ENCODE measurements around the gene ZNF536.

Gene ZNF536

GRCh38 chr19:30333291-30334065 lies 38.7 kb upstream of the ZNF536 start:
- no peaks in the 10 kb centered on the region for H3K4me1 ChIP-seq (ENCODE audit: control insufficient read depth, insufficient read depth, low read length, unreplicated experiment)
- no peak overlapping the region for H2AFZ ChIP-seq (ENCODE audit: low read length, unreplicated experiment)
- H3K27me3 ChIP-seq (ENCODE audit: insufficient read depth, low read length), result no peaks in the 10 kb centered on the region
- H3K27ac ChIP-seq (ENCODE audit: low read depth, low read length), result no peak overlapping the region
- H3K79me2 ChIP-seq (ENCODE audit: control insufficient read depth, insufficient read depth, low read length, unreplicated experiment), result no peaks in the 10 kb centered on the region
- no peaks in the 10 kb centered on the region for H3K36me3 ChIP-seq (ENCODE audit: insufficient read depth, low read length)
- H3K4me3 ChIP-seq (ENCODE audit: low read depth, low read length), result no peak overlapping the region

- Histone ChIP-seq H3K36me3 (ENCODE audit: insufficient read depth, low read length) (no peaks in the 10 kb centered on the region), H3K4me3 (ENCODE audit: low read depth, low read length) (no peak overlapping the region), H2AFZ (ENCODE audit: low read length, unreplicated experiment) (no peak overlapping the region), H3K27me3 (ENCODE audit: insufficient read depth, low read length) (no peaks in the 10 kb centered on the region), H3K4me1 (ENCODE audit: control insufficient read depth, insufficient read depth, low read length, unreplicated experiment) (no peaks in the 10 kb centered on the region), H3K79me2 (ENCODE audit: control insufficient read depth, insufficient read depth, low read length, unreplicated experiment) (no peaks in the 10 kb centered on the region), H3K27ac (ENCODE audit: low read depth, low read length) (no peak overlapping the region)
Measured at GRCh38 chr19:30334841-30335240, 37.3 kb upstream of the ZNF536 start.

DNA sequence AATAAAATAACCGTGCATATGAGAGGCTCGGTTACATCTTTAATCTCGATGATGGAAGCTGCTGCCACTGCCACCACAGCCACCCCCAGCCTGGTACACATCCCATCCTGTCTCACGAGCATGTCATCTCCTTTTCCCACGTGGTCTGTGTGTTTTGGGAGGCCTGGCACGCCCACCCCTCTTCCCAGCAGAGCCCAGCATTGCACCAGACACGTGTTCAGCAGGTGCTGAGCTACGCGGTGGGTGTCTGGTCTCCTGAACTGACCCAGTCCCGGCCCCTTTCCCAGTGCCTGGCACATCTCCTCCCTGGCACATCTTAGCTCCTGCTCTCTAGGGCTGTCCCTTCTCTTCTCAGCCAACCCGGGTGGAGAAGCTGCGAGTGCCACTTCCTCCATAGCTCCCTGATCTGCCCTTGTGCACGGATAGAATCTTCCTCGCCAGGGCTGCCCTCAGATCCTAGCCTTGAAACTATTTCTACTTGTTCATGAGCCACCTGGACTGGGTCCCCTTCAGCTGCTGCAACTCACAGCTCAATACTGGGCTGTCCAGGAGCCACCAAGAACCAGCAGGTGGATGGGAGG lies 36.8 kb upstream of the ZNF536 start:
- H3K79me2 ChIP-seq (ENCODE audit: control insufficient read depth, insufficient read depth, low read length, unreplicated experiment), result no peaks in the 10 kb centered on the region
- no peak overlapping the region for H2AFZ ChIP-seq (ENCODE audit: low read length, unreplicated experiment)
- H3K27ac ChIP-seq (ENCODE audit: low read depth, low read length), result no peak overlapping the region
- no peaks in the 10 kb centered on the region for H3K27me3 ChIP-seq (ENCODE audit: insufficient read depth, low read length)
- H3K4me3 ChIP-seq (ENCODE audit: low read depth, low read length), result no peak overlapping the region
- no peaks in the 10 kb centered on the region for H3K36me3 ChIP-seq (ENCODE audit: insufficient read depth, low read length)
- no peaks in the 10 kb centered on the region for H3K4me1 ChIP-seq (ENCODE audit: control insufficient read depth, insufficient read depth, low read length, unreplicated experiment)

- Histone ChIP-seq H2AFZ (ENCODE audit: low read length, unreplicated experiment) (no peak overlapping the region), H3K4me1 (ENCODE audit: control insufficient read depth, insufficient read depth, low read length, unreplicated experiment) (no peaks in the 10 kb centered on the region), H3K36me3 (ENCODE audit: insufficient read depth, low read length) (no peaks in the 10 kb centered on the region), H3K27ac (ENCODE audit: low read depth, low read length) (no peak overlapping the region), H3K79me2 (ENCODE audit: control insufficient read depth, insufficient read depth, low read length, unreplicated experiment) (no peaks in the 10 kb centered on the region), H3K27me3 (ENCODE audit: insufficient read depth, low read length) (no peaks in the 10 kb centered on the region), H3K4me3 (ENCODE audit: low read depth, low read length) (no peak overlapping the region)
Measured at GRCh38 chr19:30336290-30336689, 35.9 kb upstream of the ZNF536 start.

DNA sequence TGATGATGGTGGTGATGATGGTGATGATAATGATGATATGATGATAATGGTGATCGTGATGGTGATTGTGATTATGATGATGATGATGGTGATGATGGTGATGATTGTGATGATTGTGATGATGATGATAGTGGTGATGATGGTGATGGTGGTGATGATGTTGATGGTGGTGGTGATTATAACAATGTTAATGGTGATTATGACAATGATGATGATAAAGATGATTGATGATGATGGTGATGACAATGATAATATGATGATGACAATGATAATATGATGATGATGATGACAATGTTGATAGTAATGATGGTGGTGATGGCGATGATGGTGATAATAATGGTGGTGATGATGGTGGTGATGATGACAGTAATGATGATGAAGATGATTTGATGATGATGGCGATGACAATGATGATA lies 34.1 kb upstream of the ZNF536 start:
- H2AFZ ChIP-seq (ENCODE audit: low read length, unreplicated experiment), result no peak overlapping the region
- no peaks in the 10 kb centered on the region for H3K79me2 ChIP-seq (ENCODE audit: control insufficient read depth, insufficient read depth, low read length, unreplicated experiment)
- H3K4me3 ChIP-seq (ENCODE audit: low read depth, low read length), result no peak overlapping the region
- no peaks in the 10 kb centered on the region for H3K36me3 ChIP-seq (ENCODE audit: insufficient read depth, low read length)
- H3K4me1 ChIP-seq (ENCODE audit: control insufficient read depth, insufficient read depth, low read length, unreplicated experiment), result no peaks in the 10 kb centered on the region
- no peaks in the 10 kb centered on the region for H3K27me3 ChIP-seq (ENCODE audit: insufficient read depth, low read length)
- H3K27ac ChIP-seq (ENCODE audit: low read depth, low read length), result no peak overlapping the region

DNA sequence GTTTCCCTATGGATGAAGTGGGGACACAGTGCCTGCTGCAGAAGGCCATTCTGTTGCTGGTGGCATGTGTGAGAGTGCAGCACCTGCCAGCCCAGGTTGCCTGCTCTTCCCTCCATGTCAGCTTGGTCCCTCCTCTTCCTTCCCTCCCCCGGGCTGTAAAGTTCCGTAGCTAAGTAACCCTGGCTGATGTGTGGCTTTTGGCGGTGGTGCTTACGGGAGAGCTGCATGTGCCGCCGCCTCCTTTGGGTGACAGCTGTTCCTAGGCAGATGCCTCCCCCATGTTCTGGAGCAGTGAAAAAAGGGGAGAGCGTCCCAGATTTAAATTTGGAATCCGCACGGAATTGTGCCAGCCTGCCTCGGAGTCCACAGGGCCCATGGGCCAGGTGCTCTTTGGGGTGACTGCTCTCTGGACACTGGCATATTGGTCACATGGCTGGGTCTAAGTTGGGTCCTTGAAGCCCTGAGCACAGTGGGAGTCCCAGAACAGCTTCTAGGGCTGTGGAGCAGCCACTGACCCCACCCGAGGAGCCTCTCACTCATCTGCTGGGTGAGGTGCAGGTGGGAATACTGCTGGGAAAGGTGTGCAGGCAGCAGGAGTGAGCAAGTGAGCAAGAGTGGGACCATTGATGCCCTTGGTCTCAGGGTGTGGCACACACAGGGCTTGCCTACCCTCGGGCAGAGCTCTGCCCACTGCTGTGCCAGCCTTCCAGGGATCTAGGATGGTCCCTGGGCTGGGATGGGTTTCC lies 33.1 kb upstream of the ZNF536 start:
- no peak overlapping the region for H3K27ac ChIP-seq (ENCODE audit: low read depth, low read length)
- no peak overlapping the region for H2AFZ ChIP-seq (ENCODE audit: low read length, unreplicated experiment)
- H3K4me3 ChIP-seq (ENCODE audit: low read depth, low read length), result no peak overlapping the region
- H3K36me3 ChIP-seq (ENCODE audit: insufficient read depth, low read length), result no peaks in the 10 kb centered on the region
- no peaks in the 10 kb centered on the region for H3K27me3 ChIP-seq (ENCODE audit: insufficient read depth, low read length)
- no peaks in the 10 kb centered on the region for H3K4me1 ChIP-seq (ENCODE audit: control insufficient read depth, insufficient read depth, low read length, unreplicated experiment)
- H3K79me2 ChIP-seq (ENCODE audit: control insufficient read depth, insufficient read depth, low read length, unreplicated experiment), result no peaks in the 10 kb centered on the region

GRCh38 chr19:30339624-30340525 lies 32.3 kb upstream of the ZNF536 start:
- Histone ChIP-seq H2AFZ (ENCODE audit: low read length, unreplicated experiment) (no peak overlapping the region), H3K4me1 (ENCODE audit: control insufficient read depth, insufficient read depth, low read length, unreplicated experiment) (no peaks in the 10 kb centered on the region)

DNA sequence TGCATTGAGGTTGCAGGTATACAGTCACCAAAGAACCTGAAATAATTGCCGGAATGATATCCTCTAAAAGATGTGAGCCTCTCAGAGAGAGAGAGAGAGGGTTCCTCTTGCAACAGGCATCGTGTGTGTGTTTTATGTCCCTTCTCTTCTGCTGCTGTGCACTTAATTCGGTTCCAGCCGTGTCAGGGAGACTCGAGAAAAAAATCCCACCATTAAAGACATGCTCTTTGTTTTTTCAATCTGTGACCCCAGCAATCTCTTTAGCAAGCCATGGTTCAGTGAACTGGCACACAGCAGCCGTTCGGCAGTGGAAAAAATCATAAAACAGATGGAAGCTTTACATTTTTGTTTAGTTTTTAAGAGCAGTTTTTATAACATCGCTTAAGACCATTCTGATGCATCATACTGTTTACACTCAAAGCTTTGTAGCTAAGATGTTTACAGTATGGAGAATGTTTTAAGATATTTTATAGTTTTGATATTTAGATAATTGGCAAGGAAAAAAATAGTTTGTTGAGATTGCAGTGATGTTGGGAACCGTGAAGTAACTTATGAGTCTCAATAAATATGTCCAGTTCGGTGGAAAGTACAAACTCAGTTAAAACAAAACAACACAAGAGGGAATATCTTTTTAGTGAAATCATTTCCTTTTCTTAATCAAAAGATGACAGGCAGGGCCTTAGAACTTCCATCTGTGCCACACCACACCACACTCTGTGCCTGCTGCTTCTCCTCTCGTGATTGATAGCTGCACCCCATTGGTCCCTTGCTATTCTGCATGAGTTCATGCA lies 31.2 kb upstream of the ZNF536 start:
- no peaks in the 10 kb centered on the region for H3K79me2 ChIP-seq (ENCODE audit: control insufficient read depth, insufficient read depth, low read length, unreplicated experiment)
- H3K4me1 ChIP-seq (ENCODE audit: control insufficient read depth, insufficient read depth, low read length, unreplicated experiment), result no peaks in the 10 kb centered on the region
- H3K27ac ChIP-seq (ENCODE audit: low read depth, low read length), result no peak overlapping the region
- no peak overlapping the region for H2AFZ ChIP-seq (ENCODE audit: low read length, unreplicated experiment)
- no peaks in the 10 kb centered on the region for H3K36me3 ChIP-seq (ENCODE audit: insufficient read depth, low read length)
- H3K4me3 ChIP-seq (ENCODE audit: low read depth, low read length), result no peak overlapping the region
- no peaks in the 10 kb centered on the region for H3K27me3 ChIP-seq (ENCODE audit: insufficient read depth, low read length)

More at GRCh38 chr19:30339624-30340525, 32.3 kb upstream of the ZNF536 start:
- Histone ChIP-seq H3K4me3 (ENCODE audit: low read depth, low read length) (no peak overlapping the region), H3K27ac (ENCODE audit: low read depth, low read length) (no peak overlapping the region), H3K79me2 (ENCODE audit: control insufficient read depth, insufficient read depth, low read length, unreplicated experiment) (no peaks in the 10 kb centered on the region), H3K36me3 (ENCODE audit: insufficient read depth, low read length) (no peaks in the 10 kb centered on the region), H3K27me3 (ENCODE audit: insufficient read depth, low read length) (no peaks in the 10 kb centered on the region)

- no peak overlapping the region for H2AFZ ChIP-seq (ENCODE audit: low read length, unreplicated experiment)
- no peaks in the 10 kb centered on the region for H3K79me2 ChIP-seq (ENCODE audit: control insufficient read depth, insufficient read depth, low read length, unreplicated experiment)
- no peaks in the 10 kb centered on the region for H3K36me3 ChIP-seq (ENCODE audit: insufficient read depth, low read length)
- H3K27me3 ChIP-seq (ENCODE audit: insufficient read depth, low read length), result no peaks in the 10 kb centered on the region
- H3K4me3 ChIP-seq (ENCODE audit: low read depth, low read length), result no peak overlapping the region
- H3K4me1 ChIP-seq (ENCODE audit: control insufficient read depth, insufficient read depth, low read length, unreplicated experiment), result no peaks in the 10 kb centered on the region
- H3K27ac ChIP-seq (ENCODE audit: low read depth, low read length), result no peak overlapping the region
Measured at GRCh38 chr19:30341611-30342201, 30.5 kb upstream of the ZNF536 start.

Measured in ACC112 (cell line).